Measurements from ENCODE around the gene CDO1.

The CDO1 gene

GRCh38 chr5:115778417-115778816 is 38.0 kb downstream of the CDO1 start:
- DNase-seq: no peak

GRCh38 chr5:115776989-115777388 is 39.5 kb downstream of the CDO1 start:
- no peak for DNase-seq

- DNase-seq: no peak
Observed at GRCh38 chr5:115775999-115776398, 40.5 kb downstream of the CDO1 start.

GRCh38 chr5:115774684-115775083 is 41.8 kb downstream of the CDO1 start:
- no peak for DNase-seq

GRCh38 chr5:115772731-115773475 is 43.6 kb downstream of the CDO1 start:
- no peak for DNase-seq

GRCh38 chr5:115770466-115770865 is 46.0 kb downstream of the CDO1 start:
- DNase-seq: no peak

GRCh38 chr5:115767424-115767823 is 49.0 kb downstream of the CDO1 start:
- no peak for DNase-seq

GRCh38 chr5:115766608-115767007 is 49.9 kb downstream of the CDO1 start:
- no peak for DNase-seq

GRCh38 chr5:115758356-115758755 is 58.1 kb downstream of the CDO1 start:
- no peak for DNase-seq

GRCh38 chr5:115755675-115756074 is 60.8 kb downstream of the CDO1 start:
- no peak for DNase-seq
